HepG2 (cell line): ENCODE measurements around the gene ASXL1. TPM values are rescaled to one million over a fixed set of nuclear protein-coding genes. Genes with fewer than 3 reads are reported as not detected.
A peak's percentile ranks its signal among the peaks of the same experiment; 100 is the strongest.

ENCODE experiments used
- AGO1 ChIP-seq: fragments of 200-400 bp; formaldehyde crosslinking; IDR thresholded peaks from 2 replicates; pipeline ENCODE4 v1.6.1; 2017; ENCODE audit warnings: mild to moderate bottlenecking, low read depth, low read length, moderate library complexity; ENCODE audit not compliant: poor library complexity, severe bottlenecking
- BRD4 ChIP-seq: sonication (generic); formaldehyde crosslinking; IDR thresholded peaks from 2 replicates; pipeline ENCODE4 v1.4.0; 2020; ENCODE audit warnings: missing genetic modification reagents
- ELF1 ChIP-seq: sonication (generic); formaldehyde crosslinking; IDR thresholded peaks from 2 replicates; pipeline ENCODE4 v1.4.0; 2020; ENCODE audit warnings: missing genetic modification reagents
- HNRNPH1 ChIP-seq: fragments of 200-400 bp; formaldehyde crosslinking; optimal IDR thresholded peaks from 2 replicates; pipeline ENCODE3; 2017; ENCODE audit warnings: mild to moderate bottlenecking, low read depth, low read length
- RBM22 ChIP-seq: fragments of 200-400 bp; formaldehyde crosslinking; optimal IDR thresholded peaks from 2 replicates; pipeline ENCODE3; 2017; ENCODE audit warnings: mild to moderate bottlenecking, low read length, moderate library complexity
- ZNF205 ChIP-seq: IDR thresholded peaks from 2 replicates; pipeline ENCODE4 v1.6.1; 2018; ENCODE audit warnings: missing biosample characterization, missing genetic modification reagents
- ZNF781 ChIP-seq: sonication (generic); formaldehyde crosslinking; IDR thresholded peaks from 2 replicates; pipeline ENCODE4 v1.5.1; 2020; ENCODE audit warnings: borderline replicate concordance, mild to moderate bottlenecking, missing genetic modification reagents; ENCODE audit errors: not compliant biosample characterization
- polyA plus RNA-seq, 8 experiments: library from polyadenylated mRNA; depleted of rRNA in 3 of 8; stranded (reverse) in 7 of 8; unstranded in 1 of 8; fragments of >200 nt; fragmentation: Illumina TruSeq in 4 of 8; extraction: Trizol in 4 of 8; gene quantifications; 2 replicates each; pipeline versions ENCODE4 v1.2.1 to v1.2.3, GENCODE V29; 2011 to 2016; ENCODE audit warnings: low read depth in 4 of 8, missing spikeins in 1 of 8, mixed read lengths in 1 of 8; ENCODE audit not compliant: insufficient read depth in 1 of 8
- total RNA-seq, 5 experiments: library from RNA; depleted of rRNA; stranded (reverse); fragments of >200 nt; fragmentation: Illumina TruSeq; extraction: Trizol; gene quantifications; 2 replicates each; pipeline ENCODE4 v1.2.3, GENCODE V29; 2016; ENCODE audit warnings: low read depth in 1 of 5
- TF ChIP-seq, protein P1 (sequence below): sonication (generic); formaldehyde crosslinking; IDR thresholded peaks from 2 replicates; pipeline ENCODE4 v1.4.0; 2020; ENCODE audit warnings: mild to moderate bottlenecking, missing genetic modification reagents
- TF ChIP-seq, protein P2 (sequence below): sonication (generic); formaldehyde crosslinking; IDR thresholded peaks from 2 replicates; pipeline ENCODE4 v1.4.0; 2020; ENCODE audit warnings: missing genetic modification reagents, borderline replicate concordance
- TF ChIP-seq, protein P3 (sequence below): sonication (generic); formaldehyde crosslinking; IDR thresholded peaks from 2 replicates; pipeline ENCODE4 v1.9.0; 2021; ENCODE audit warnings: missing genetic modification reagents, borderline replicate concordance
- TF ChIP-seq, protein P4 (sequence below): sonication (generic); formaldehyde crosslinking; IDR thresholded peaks from 2 replicates; pipeline ENCODE4 v1.8.1; 2023; ENCODE audit warnings: mild to moderate bottlenecking, inconsistent platforms, moderate library complexity, missing genetic modification reagents, borderline replicate concordance

ASXL1 gene
- total and polyA plus RNA-seq, 2 of the 13 experiments (the other 11 are each of a cell fraction or from before 2014, with no cell fraction given), result 62.1 to 74.8 TPM

DNA sequence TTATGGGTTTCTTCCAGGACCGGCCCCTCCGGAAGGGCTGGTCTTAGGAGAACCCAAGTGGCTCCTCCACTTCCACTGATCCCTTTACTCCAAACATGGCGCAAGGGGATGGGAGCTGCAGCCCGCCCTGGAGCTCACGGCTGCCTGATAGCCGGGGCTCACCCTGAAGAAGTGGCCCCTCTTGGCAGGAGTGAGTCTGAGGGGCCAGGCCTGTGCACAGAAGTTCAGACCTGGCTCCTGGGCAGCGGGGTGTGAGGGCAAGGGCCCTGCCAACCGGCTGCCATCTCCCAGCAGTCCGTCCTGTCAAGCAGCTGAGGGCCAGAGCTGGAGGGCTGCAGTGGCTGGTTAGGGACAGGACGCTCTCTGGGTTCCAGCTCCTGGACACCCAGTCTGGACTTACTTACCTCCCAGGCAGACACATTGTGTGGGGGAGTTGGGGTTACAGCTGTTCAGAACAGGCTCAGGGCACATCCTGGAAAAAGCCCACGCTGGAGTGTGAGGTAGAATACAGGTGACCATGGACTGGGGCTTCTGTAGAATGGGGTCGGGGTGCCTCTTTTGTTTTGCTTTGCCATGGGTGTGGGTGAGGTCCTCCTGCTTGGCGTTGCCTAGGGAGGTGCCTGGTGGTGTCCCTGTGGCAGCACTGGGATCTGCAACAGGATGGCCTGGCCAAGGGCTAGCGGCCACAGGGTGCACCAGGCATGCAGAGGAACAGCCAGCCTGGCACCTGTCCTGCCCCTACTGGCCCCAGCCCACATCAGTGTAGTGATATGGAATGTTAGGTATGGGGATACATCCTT, 88.4 kb downstream of the ASXL1 start (continued):
- TF ChIP-seq, protein P1, sequence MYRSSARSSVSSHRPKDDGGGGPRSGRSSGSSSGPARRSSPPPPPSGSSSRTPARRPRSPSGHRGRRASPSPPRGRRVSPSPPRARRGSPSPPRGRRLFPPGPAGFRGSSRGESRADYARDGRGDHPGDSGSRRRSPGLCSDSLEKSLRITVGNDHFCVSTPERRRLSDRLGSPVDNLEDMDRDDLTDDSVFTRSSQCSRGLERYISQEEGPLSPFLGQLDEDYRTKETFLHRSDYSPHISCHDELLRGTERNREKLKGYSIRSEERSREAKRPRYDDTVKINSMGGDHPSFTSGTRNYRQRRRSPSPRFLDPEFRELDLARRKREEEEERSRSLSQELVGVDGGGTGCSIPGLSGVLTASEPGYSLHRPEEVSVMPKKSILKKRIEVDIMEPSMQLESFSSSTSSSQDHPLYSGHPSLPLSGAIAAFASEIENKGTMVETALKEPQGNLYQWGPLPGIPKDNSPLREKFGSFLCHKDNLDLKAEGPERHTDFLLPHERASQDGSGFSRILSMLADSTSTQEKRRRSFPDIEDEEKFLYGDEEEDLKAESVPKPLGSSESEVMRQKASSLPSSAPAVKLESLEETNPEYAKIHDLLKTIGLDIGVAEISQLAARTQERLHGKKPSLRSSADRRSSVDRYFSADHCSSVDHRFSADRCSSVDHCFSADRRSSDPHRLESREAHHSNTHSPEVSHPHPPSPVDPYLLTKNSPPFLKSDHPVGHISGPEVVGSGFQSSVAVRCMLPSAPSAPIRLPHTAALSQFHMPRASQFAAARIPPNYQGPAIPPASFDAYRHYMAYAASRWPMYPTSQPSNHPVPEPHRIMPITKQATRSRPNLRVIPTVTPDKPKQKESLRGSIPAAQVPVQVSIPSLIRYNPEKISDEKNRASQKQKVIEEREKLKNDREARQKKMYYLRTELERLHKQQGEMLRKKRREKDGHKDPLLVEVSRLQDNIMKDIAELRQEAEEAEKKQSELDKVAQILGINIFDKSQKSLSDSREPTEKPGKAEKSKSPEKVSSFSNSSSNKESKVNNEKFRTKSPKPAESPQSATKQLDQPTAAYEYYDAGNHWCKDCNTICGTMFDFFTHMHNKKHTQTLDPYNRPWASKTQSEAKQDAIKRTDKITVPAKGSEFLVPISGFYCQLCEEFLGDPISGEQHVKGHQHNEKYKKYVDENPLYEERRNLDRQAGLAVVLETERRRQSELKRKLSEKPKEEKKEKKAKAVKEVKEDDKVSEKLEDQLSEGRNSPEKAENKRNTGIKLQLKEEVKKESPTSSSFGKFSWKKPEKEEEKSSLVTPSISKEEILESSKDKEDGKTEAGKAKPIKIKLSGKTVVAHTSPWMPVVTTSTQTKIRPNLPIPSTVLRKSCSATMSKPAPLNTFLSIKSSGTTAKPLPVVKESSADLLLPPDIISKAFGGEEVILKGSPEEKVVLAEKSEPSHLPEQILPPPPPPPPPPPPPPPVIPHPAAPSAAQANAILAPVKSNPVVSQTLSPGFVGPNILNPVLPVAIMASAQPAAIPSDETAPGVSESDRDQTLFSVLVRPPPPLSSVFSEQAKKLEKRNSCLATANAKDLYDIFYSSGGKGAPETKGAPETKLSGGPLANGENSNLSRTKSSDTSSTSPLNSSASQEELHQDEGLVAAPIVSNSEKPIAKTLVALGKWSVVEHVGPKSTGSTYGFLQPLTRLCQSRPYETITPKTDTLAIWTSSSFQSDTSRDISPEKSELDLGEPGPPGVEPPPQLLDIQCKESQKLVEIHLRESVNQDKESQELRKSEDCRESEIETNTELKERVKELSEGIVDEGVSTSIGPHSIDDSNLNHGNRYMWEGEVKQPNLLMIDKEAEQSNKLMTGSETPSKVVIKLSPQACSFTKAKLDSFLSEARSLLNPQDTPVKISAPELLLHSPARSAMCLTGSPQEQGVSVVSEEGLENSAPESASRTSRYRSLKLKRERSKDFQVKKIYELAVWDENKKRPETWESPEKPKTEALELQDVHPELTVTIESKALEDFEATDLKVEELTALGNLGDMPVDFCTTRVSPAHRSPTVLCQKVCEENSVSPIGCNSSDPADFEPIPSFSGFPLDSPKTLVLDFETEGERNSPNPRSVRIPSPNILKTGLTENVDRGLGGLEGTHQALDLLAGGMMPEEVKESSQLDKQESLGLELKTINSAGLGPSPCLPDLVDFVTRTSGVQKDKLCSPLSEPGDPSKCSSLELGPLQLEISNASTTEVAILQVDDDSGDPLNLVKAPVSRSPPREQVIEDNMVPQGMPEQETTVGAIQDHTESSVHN (CRISPR knock-in tag), result no peak
- peak; percentile 43 for TF ChIP-seq AGO1
- no peak for TF ChIP-seq ZNF205 (CRISPR knock-in tag)
- TF ChIP-seq ZNF781 (CRISPR knock-in tag), result peak; percentile 68
- TF ChIP-seq HNRNPH1, result peak; percentile 18
- no peak for TF ChIP-seq BRD4
- TF ChIP-seq, protein P2, sequence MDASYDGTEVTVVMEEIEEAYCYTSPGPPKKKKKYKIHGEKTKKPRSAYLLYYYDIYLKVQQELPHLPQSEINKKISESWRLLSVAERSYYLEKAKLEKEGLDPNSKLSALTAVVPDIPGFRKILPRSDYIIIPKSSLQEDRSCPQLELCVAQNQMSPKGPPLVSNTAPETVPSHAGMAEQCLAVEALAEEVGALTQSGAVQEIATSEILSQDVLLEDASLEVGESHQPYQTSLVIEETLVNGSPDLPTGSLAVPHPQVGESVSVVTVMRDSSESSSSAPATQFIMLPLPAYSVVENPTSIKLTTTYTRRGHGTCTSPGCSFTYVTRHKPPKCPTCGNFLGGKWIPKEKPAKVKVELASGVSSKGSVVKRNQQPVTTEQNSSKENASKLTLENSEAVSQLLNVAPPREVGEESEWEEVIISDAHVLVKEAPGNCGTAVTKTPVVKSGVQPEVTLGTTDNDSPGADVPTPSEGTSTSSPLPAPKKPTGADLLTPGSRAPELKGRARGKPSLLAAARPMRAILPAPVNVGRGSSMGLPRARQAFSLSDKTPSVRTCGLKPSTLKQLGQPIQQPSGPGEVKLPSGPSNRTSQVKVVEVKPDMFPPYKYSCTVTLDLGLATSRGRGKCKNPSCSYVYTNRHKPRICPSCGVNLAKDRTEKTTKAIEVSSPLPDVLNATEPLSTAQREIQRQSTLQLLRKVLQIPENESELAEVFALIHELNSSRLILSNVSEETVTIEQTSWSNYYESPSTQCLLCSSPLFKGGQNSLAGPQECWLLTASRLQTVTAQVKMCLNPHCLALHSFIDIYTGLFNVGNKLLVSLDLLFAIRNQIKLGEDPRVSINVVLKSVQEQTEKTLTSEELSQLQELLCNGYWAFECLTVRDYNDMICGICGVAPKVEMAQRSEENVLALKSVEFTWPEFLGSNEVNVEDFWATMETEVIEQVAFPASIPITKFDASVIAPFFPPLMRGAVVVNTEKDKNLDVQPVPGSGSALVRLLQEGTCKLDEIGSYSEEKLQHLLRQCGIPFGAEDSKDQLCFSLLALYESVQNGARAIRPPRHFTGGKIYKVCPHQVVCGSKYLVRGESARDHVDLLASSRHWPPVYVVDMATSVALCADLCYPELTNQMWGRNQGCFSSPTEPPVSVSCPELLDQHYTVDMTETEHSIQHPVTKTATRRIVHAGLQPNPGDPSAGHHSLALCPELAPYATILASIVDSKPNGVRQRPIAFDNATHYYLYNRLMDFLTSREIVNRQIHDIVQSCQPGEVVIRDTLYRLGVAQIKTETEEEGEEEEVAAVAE (CRISPR knock-in tag), result no peak
- TF ChIP-seq RBM22, result peak; percentile 82
- TF ChIP-seq, protein P3, sequence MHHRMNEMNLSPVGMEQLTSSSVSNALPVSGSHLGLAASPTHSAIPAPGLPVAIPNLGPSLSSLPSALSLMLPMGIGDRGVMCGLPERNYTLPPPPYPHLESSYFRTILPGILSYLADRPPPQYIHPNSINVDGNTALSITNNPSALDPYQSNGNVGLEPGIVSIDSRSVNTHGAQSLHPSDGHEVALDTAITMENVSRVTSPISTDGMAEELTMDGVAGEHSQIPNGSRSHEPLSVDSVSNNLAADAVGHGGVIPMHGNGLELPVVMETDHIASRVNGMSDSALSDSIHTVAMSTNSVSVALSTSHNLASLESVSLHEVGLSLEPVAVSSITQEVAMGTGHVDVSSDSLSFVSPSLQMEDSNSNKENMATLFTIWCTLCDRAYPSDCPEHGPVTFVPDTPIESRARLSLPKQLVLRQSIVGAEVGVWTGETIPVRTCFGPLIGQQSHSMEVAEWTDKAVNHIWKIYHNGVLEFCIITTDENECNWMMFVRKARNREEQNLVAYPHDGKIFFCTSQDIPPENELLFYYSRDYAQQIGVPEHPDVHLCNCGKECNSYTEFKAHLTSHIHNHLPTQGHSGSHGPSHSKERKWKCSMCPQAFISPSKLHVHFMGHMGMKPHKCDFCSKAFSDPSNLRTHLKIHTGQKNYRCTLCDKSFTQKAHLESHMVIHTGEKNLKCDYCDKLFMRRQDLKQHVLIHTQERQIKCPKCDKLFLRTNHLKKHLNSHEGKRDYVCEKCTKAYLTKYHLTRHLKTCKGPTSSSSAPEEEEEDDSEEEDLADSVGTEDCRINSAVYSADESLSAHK (CRISPR knock-in tag), result no peak
- TF ChIP-seq, protein P4, sequence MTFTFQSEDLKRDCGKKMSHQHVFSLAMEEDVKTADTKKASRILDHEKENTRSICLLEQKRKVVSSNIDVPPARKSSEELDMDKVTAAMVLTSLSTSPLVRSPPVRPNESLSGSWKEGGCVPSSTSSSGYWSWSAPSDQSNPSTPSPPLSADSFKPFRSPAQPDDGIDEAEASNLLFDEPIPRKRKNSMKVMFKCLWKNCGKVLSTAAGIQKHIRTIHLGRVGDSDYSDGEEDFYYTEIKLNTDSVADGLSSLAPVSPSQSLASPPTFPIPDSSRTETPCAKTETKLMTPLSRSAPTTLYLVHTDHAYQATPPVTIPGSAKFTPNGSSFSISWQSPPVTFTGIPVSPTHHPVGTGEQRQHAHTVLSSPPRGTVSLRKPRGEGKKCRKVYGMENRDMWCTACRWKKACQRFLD (CRISPR knock-in tag), result no peak
- TF ChIP-seq ELF1 (CRISPR knock-in tag), result no peak
